Measurements from ENCODE around the gene TST. TPM values are rescaled to one million over a fixed set of nuclear protein-coding genes. Genes with fewer than 3 reads are reported as not detected.

The TST gene
- total RNA-seq, 2 experiments from 2014 or later: 7.2 to 8.3 TPM

DNA sequence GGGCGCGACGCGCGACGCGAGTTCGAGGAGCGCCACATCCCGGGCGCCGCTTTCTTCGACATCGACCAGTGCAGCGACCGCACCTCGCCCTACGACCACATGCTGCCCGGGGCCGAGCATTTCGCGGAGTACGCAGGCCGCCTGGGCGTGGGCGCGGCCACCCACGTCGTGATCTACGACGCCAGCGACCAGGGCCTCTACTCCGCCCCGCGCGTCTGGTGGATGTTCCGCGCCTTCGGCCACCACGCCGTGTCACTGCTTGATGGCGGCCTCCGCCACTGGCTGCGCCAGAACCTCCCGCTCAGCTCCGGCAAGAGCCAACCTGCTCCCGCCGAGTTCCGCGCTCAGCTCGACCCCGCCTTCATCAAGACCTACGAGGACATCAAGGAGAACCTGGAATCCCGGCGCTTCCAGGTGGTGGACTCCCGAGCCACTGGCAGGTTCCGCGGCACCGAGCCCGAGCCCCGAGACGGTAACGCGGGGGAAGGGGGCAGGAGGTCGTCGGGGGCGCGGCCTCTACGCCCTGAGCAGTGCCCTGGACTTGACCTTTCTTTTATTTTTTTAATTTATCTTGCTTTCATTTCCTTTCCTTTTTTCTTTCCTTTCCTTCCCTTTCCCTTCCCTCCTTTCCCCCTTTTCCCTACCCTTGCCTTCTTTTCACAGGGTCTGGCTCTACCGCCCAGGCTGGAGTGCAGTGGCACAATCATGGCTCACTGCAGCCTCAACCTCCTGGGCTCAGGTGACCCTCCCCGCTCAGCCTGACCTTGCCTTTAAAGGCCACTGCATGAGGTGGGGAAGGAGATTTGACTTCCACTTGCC lies 5.3 kb upstream of the TST start:
- ChIA-PET POLR2A (no interaction called here), CTCF (interaction anchor here (1.1 kb wide), 1 partner anchor 68 kb away, joined by 3 read pairs; no protein-coding TSS in a partner anchor)
- peaks cover 8% of the 10 kb centered on the region for H3K36me3 Mint-ChIP-seq (ENCODE audit: low read depth)
- H3K4me1 Mint-ChIP-seq: peaks cover 20% of the 10 kb centered on the region
- no peaks in the 10 kb centered on the region for H3K27me3 Mint-ChIP-seq
- H3K27ac Mint-ChIP-seq: no peak overlapping the region
- H3K4me3 Mint-ChIP-seq: no peak overlapping the region
- DNase-seq: no peak
- H3K9me3 Mint-ChIP-seq: no peaks in the 10 kb centered on the region

DNA sequence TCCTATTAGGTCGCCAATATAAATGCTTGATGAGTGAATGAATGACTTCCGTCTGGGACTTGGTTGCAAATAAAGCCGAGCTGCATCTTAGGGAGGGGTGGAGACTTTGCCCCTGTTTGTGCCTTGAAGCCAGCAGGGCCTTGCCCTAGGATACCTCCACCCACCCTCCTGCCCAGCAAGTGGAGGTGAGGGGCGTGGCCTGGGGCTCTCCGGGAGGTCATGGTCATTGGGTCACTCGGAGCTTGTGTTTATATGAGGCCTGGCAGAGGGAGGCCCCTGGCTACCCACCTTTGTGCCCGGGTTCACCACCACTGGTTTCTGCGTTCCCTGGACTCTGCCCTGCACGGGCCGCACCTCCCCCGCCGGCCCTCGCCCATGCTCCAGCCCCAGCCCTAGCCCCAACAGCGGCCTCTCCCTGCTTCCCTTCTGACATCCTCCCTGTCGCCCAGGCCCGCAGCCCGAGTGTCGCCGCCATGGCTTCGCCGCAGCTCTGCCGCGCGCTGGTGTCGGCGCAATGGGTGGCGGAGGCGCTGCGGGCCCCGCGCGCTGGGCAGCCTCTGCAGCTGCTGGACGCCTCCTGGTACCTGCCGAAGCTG lies 4.6 kb upstream of the TST start:
- no peak for DNase-seq
- Mint-ChIP-seq H3K36me3 (ENCODE audit: low read depth) (peaks cover 8% of the 10 kb centered on the region), H3K27me3 (no peaks in the 10 kb centered on the region), H3K27ac (no peak overlapping the region), H3K4me3 (no peak overlapping the region), H3K9me3 (no peaks in the 10 kb centered on the region), H3K4me1 (peaks cover 20% of the 10 kb centered on the region)
- CTCF ChIA-PET: no interaction called here
- POLR2A ChIA-PET: no interaction called here

- peaks cover 6% of the 10 kb centered on the region for H3K36me3 Mint-ChIP-seq (ENCODE audit: low read depth)
- no peaks in the 10 kb centered on the region for H3K27me3 Mint-ChIP-seq
- H3K27ac Mint-ChIP-seq: no peak overlapping the region
- H3K4me1 Mint-ChIP-seq: peaks cover 22% of the 10 kb centered on the region
- POLR2A ChIA-PET: interaction anchor here (1.1 kb wide), 1 partner anchor 99 kb away, joined by 3 read pairs; no protein-coding TSS in a partner anchor
- CTCF ChIA-PET: interaction anchor here (1.3 to 2.9 kb wide), 7 partner anchors 10 to 757 kb away, joined by 3 to 13 read pairs (median 3); no protein-coding TSS in a partner anchor
- no peak for DNase-seq
- no peaks in the 10 kb centered on the region for H3K9me3 Mint-ChIP-seq
- H3K4me3 Mint-ChIP-seq: no peak overlapping the region
These were observed 3.5 kb upstream of the TST start for GRCh38 chr22:37022483-37023337.

- POLR2A ChIA-PET: interaction anchor here (1.1 kb wide), 1 partner anchor 100 kb away, joined by 3 read pairs; no protein-coding TSS in a partner anchor
- DNase-seq: peak; percentile 69
- Mint-ChIP-seq H3K36me3 (ENCODE audit: low read depth) (peaks cover 5% of the 10 kb centered on the region), H3K27me3 (no peaks in the 10 kb centered on the region), H3K9me3 (no peaks in the 10 kb centered on the region), H3K27ac (no peak overlapping the region), H3K4me3 (peak overlapping the region; percentile 46), H3K4me1 (peaks cover 22% of the 10 kb centered on the region)
- CTCF ChIA-PET: interaction anchor here (0.9 to 2.9 kb wide), 12 partner anchors 8 to 757 kb away, joined by 3 to 13 read pairs (median 3); no protein-coding TSS in a partner anchor
These were observed 2.6 kb upstream of the TST start for GRCh38 chr22:37021710-37022482.

GRCh38 chr22:37021041-37021440 lies 1.8 kb upstream of the TST start:
- no peaks in the 10 kb centered on the region for H3K27me3 Mint-ChIP-seq
- H3K4me1 Mint-ChIP-seq: peaks cover 22% of the 10 kb centered on the region
- no peak overlapping the region for H3K27ac Mint-ChIP-seq
- peak overlapping the region; percentile 90 for H3K4me3 Mint-ChIP-seq
- DNase-seq: no peak
- CTCF ChIA-PET: interaction anchor here (0.6 to 3.1 kb wide), 15 partner anchors 8 to 756 kb away, joined by 3 to 14 read pairs (median 3); no protein-coding TSS in a partner anchor
- POLR2A ChIA-PET: interaction anchor here (1.6 kb wide), 1 partner anchor 129 kb away, joined by 5 read pairs; the partner anchor contains the start of gene IL2RB
- no peaks in the 10 kb centered on the region for H3K9me3 Mint-ChIP-seq
- H3K36me3 Mint-ChIP-seq (ENCODE audit: low read depth): peaks cover 5% of the 10 kb centered on the region

DNA sequence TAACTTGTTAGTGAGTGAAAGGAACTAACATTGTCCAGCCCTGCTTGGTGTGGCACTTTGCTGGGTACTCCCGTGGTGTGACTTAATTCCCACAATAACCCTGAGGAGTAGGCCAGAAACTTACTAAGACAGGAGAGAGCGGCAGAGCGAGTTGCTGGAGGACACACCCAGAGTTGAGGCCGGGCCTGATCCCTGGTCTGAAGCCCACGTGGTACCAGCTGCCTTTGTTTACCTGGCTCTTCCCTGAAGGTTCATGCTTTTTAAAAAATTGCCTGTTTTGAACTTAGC lies 889 bp upstream of the TST start:
- peaks cover 22% of the 10 kb centered on the region for H3K4me1 Mint-ChIP-seq
- H3K4me3 Mint-ChIP-seq: peak overlapping the region; percentile 90
- ChIA-PET CTCF (interaction anchor here (0.8 to 3.1 kb wide), 7 partner anchors 12 to 177 kb away, joined by 3 to 14 read pairs (median 3); no protein-coding TSS in a partner anchor), POLR2A (interaction anchor here (0.9 to 2.0 kb wide), 5 partner anchors 60 to 244 kb away, joined by 3 to 5 read pairs (median 4); partner anchors contain the start of genes IFT27 and IL2RB)
- H3K36me3 Mint-ChIP-seq (ENCODE audit: low read depth): peaks cover 2% of the 10 kb centered on the region
- H3K9me3 Mint-ChIP-seq: no peaks in the 10 kb centered on the region
- no peaks in the 10 kb centered on the region for H3K27me3 Mint-ChIP-seq
- DNase-seq: no peak
- H3K27ac Mint-ChIP-seq: peak overlapping the region; percentile 74

DNA sequence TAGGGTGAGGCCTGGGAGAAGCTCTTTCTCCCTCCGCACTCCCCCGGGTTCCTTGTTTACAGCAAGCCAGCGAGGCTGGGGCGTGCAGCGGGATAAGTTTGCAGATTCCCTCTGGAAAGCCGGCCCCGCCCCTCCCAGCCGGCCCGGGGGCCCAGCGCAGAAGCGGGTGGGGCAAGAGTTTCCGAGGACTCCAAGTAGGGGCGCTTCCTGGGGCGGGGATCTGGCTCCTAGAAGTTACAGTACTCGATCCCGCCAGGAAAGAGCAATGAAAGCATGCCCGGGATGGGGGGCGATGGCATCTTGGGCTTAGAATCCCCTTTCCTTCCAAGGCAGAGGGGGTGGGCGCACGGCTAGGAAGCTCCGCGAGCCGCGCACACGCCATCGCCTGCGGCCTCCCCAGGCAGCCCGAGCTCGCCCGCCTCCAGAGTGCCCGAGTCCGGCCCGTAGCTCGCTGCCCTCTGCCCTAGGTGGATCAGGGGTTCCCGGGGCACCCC lies 385 bp downstream of the TST start:
- DNase-seq: no peak

DNA sequence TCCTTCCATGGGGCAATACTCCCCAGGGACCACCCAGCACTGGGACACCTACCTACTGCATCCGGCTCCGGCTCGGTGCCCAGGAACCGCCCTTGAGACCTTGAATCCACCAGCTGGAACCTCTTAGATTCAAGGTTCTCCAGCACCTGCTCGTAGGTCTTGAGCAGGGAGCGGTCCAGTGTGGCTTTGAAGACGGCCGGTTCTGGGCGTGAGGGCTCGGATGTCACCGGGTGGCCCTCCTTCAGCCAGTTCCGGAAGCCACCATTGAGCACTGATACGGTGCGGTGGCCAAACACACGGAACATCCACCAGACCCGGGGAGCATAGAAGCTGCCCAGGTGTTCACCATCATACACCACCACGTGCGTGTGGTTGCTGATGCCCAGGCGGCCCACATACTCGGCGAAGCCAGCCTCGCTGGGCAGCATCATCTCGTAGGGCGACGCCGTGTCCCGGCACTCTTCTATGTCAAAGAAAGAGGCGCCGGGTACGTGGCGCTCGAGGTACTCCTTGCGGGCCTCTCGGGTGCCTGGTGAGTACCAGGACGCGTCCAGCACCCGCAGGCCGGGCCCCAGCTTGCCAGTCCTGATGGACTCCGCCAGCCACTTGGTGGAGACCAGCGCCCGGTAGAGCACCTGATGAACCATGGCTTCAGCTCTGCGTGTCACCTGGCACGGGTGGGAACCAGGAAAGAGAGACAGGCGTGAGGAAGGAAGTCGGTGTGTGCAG lies 997 bp downstream of the TST start:
- ChIA-PET POLR2A (interaction anchor here (0.8 to 2.0 kb wide), 4 partner anchors 104 to 242 kb away, joined by 3 to 6 read pairs (median 4); partner anchors contain the start of genes IFT27 and NCF4), CTCF (interaction anchor here (0.6 to 3.1 kb wide), 5 partner anchors 18 to 165 kb away, joined by 3 to 14 read pairs (median 3); no protein-coding TSS in a partner anchor)
- no peaks in the 10 kb centered on the region for H3K27me3 Mint-ChIP-seq
- no peaks in the 10 kb centered on the region for H3K36me3 Mint-ChIP-seq (ENCODE audit: low read depth)
- H3K4me1 Mint-ChIP-seq: peaks cover 20% of the 10 kb centered on the region
- no peaks in the 10 kb centered on the region for H3K9me3 Mint-ChIP-seq
- no peak for DNase-seq
- H3K4me3 Mint-ChIP-seq: peak overlapping the region; percentile 74
- H3K27ac Mint-ChIP-seq: no peak overlapping the region

More for the DNA sequence above, 385 bp downstream of the TST start:
- H3K36me3 Mint-ChIP-seq (ENCODE audit: low read depth): no peaks in the 10 kb centered on the region
- peaks cover 20% of the 10 kb centered on the region for H3K4me1 Mint-ChIP-seq
- no peak overlapping the region for H3K27ac Mint-ChIP-seq
- ChIA-PET CTCF (interaction anchor here (0.6 to 3.1 kb wide), 5 partner anchors 17 to 165 kb away, joined by 3 to 14 read pairs (median 3); no protein-coding TSS in a partner anchor), POLR2A (interaction anchor here (0.8 to 2.0 kb wide), 4 partner anchors 103 to 243 kb away, joined by 4 to 6 read pairs (median 4); partner anchors contain the start of gene IFT27)
- H3K9me3 Mint-ChIP-seq: no peaks in the 10 kb centered on the region
- peak overlapping the region; percentile 74 for H3K4me3 Mint-ChIP-seq
- no peaks in the 10 kb centered on the region for H3K27me3 Mint-ChIP-seq

GRCh38 chr22:37017356-37017755 lies 1.9 kb downstream of the TST start:
- no peaks in the 10 kb centered on the region for H3K36me3 Mint-ChIP-seq (ENCODE audit: low read depth)
- DNase-seq: no peak
- peaks cover 20% of the 10 kb centered on the region for H3K4me1 Mint-ChIP-seq
- no peaks in the 10 kb centered on the region for H3K27me3 Mint-ChIP-seq
- no peaks in the 10 kb centered on the region for H3K9me3 Mint-ChIP-seq
- no peak overlapping the region for H3K4me3 Mint-ChIP-seq
- no peak overlapping the region for H3K27ac Mint-ChIP-seq
- CTCF ChIA-PET: no interaction called here
- POLR2A ChIA-PET: interaction anchor here (0.9 kb wide), 1 partner anchor 157 kb away, joined by 3 read pairs; the partner anchor contains the start of gene NCF4

DNA sequence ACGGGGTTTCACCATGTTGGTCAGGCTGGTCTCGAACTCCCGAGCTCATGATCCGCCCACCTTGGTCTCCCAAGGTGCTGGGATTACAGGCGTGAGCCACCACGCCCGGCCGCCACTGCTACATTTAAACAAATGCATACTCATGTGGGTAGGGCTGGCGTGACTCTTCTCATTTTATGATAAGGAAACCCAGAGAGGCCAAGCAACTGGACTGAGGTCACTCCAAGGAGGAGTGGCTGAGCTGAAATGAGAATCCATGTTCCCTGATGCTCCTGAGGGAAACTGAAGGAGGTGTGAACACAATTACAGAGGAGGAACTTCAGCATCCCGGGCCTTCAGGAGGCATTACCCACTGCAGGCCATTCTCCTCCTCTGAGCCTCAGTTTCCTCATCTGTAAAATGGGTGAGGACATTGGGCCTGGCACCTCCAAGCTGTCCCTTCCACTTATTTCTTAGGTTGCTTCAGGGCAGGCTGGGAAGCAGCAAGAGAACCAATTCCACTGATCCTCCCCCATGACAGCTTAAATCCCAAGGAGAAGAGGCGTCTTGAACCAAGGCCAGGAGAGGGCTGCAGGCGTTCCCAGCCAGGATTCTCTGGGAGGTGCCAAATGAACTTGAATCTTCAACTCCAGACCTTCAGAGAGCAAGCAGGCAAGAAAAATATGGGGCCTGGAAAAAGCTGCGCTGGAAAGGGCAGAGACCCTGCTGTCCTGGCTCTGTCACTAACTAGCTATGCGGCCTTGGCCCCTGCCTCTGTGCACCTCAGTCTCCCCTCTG lies 2.9 kb downstream of the TST start:
- no peaks in the 10 kb centered on the region for H3K27me3 Mint-ChIP-seq
- H3K9me3 Mint-ChIP-seq: no peaks in the 10 kb centered on the region
- no peak for DNase-seq
- H3K27ac Mint-ChIP-seq: no peak overlapping the region
- H3K4me3 Mint-ChIP-seq: no peak overlapping the region
- POLR2A ChIA-PET: interaction anchor here (0.6 to 1.1 kb wide), 3 partner anchors 9 to 39 kb away, joined by 3 to 4 read pairs (median 3); a partner anchor contains a TSS
- H3K36me3 Mint-ChIP-seq (ENCODE audit: low read depth): no peaks in the 10 kb centered on the region
- peaks cover 16% of the 10 kb centered on the region for H3K4me1 Mint-ChIP-seq
- CTCF ChIA-PET: interaction anchor here (0.7 to 1.5 kb wide), 2 partner anchors 12 to 237 kb away, joined by 5 read pairs; no protein-coding TSS in a partner anchor

Data from activated CD4-positive, alpha-beta memory T cell treated with anti-CD3 and anti-CD28 coated beads, Interleukin-2, amount 10 ng/mL, durations not matched to agents 7 days and 5 days (primary cell).